ENCODE measurements around the gene ITGAX.

The ITGAX gene

GRCh38 chr16:31375231-31375630 is 20.3 kb downstream of the ITGAX start:
- DNase-seq (ENCODE audit: low spot score): no peak

GRCh38 chr16:31376705-31377104 is 21.7 kb downstream of the ITGAX start:
- DNase-seq (ENCODE audit: low spot score): no peak

GRCh38 chr16:31377210-31377903 is 22.4 kb downstream of the ITGAX start:
- no peak for DNase-seq (ENCODE audit: low spot score)

- DNase-seq (ENCODE audit: low spot score): no peak
Observed at GRCh38 chr16:31380201-31380600, 25.2 kb downstream of the ITGAX start.

GRCh38 chr16:31382485-31383161 is 27.6 kb downstream of the ITGAX start:
- DNase-seq (ENCODE audit: low spot score): peak; percentile 87

- no peak for DNase-seq (ENCODE audit: low spot score)
Observed at GRCh38 chr16:31385680-31386079, 30.7 kb downstream of the ITGAX start.

- no peak for DNase-seq (ENCODE audit: low spot score)
Observed at GRCh38 chr16:31386157-31386984, 31.4 kb downstream of the ITGAX start.

GRCh38 chr16:31388535-31388934 is 33.6 kb downstream of the ITGAX start:
- no peak for DNase-seq (ENCODE audit: low spot score)

GRCh38 chr16:31390504-31391041 is 35.6 kb downstream of the ITGAX start:
- no peak for DNase-seq (ENCODE audit: low spot score)

- no peak for DNase-seq (ENCODE audit: low spot score)
Observed at GRCh38 chr16:31393056-31393455, 38.1 kb downstream of the ITGAX start, which contains the start of gene ITGAD. Gene ITGAD, plus strand, starts transcription at chr16:31393335. Its CDS starts 26 bp downstream, at chr16:31393361.

- no peak for DNase-seq (ENCODE audit: low spot score)
Observed at GRCh38 chr16:31395647-31396046, 40.7 kb downstream of the ITGAX start.

GRCh38 chr16:31397096-31397660 is 42.2 kb downstream of the ITGAX start:
- no peak for DNase-seq (ENCODE audit: low spot score)

GRCh38 chr16:31397701-31398100 is 42.7 kb downstream of the ITGAX start:
- no peak for DNase-seq (ENCODE audit: low spot score)

- no peak for DNase-seq (ENCODE audit: low spot score)
Observed at GRCh38 chr16:31400191-31400590, 45.2 kb downstream of the ITGAX start.

GRCh38 chr16:31401436-31401835 is 46.5 kb downstream of the ITGAX start:
- no peak for DNase-seq (ENCODE audit: low spot score)

- no peak for DNase-seq (ENCODE audit: low spot score)
Observed at GRCh38 chr16:31402687-31403086, 47.7 kb downstream of the ITGAX start.

- no peak for DNase-seq (ENCODE audit: low spot score)
Observed at GRCh38 chr16:31403590-31404352, 48.8 kb downstream of the ITGAX start.

GRCh38 chr16:31404353-31405064 is 49.5 kb downstream of the ITGAX start:
- peak; percentile 52 for DNase-seq (ENCODE audit: low spot score)

GRCh38 chr16:31407406-31407805 is 52.4 kb downstream of the ITGAX start:
- DNase-seq (ENCODE audit: low spot score): no peak

- DNase-seq (ENCODE audit: low spot score): no peak
Observed at GRCh38 chr16:31409433-31409832, 54.5 kb downstream of the ITGAX start.

GRCh38 chr16:31410082-31410481 is 55.1 kb downstream of the ITGAX start:
- DNase-seq (ENCODE audit: low spot score): no peak

Measured in iPS-NIHi11 (cell line).